Forelimb muscle (tissue), 1 donor: Measurements from ENCODE around the gene RTL10. TPM values are rescaled to one million over a fixed set of nuclear protein-coding genes. Genes with fewer than 3 reads are reported as not detected.

Experiments
- DNase-seq: peaks from one replicate; pipeline ENCODE4 v3.0.0-alpha.2; 2013; ENCODE audit warnings: low read depth
- polyA plus RNA-seq: library from polyadenylated mRNA; unstranded; fragments of 120-200 nt; gene quantifications from one replicate; pipeline ENCODE4 v1.2.1, GENCODE V29; 2013; ENCODE audit not compliant: insufficient read length

The RTL10 gene
- polyA plus RNA-seq, 1 donor, result 12.0 TPM

GRCh38 chr22:19811211-19811621, 43.5 kb downstream of the RTL10 start:
- no peak for DNase-seq

- DNase-seq, result no peak
Measured at GRCh38 chr22:19810381-19811201, 44.1 kb downstream of the RTL10 start.

- no peak for DNase-seq
Measured at GRCh38 chr22:19809741-19810140, 44.9 kb downstream of the RTL10 start.

- DNase-seq, result no peak
Measured at GRCh38 chr22:19808873-19809478, 45.7 kb downstream of the RTL10 start.

- no peak for DNase-seq
Measured at GRCh38 chr22:19807914-19808872, 46.5 kb downstream of the RTL10 start.

GRCh38 chr22:19807161-19807913, 47.3 kb downstream of the RTL10 start:
- DNase-seq, result no peak

GRCh38 chr22:19806213-19807160, 48.2 kb downstream of the RTL10 start:
- no peak for DNase-seq

- no peak for DNase-seq
Measured at GRCh38 chr22:19805821-19806212, 48.9 kb downstream of the RTL10 start.

Other genes starting within 250 kb of the RTL10 start
- 130 TPM for gene SEPTIN5, start 140.4 kb downstream of the RTL10 start, polyA plus RNA-seq
- gene GP1BB, start 131.3 kb downstream of the RTL10 start, polyA plus RNA-seq, result 18.3 TPM
- 25.3 TPM for gene TBX1, start 94.1 kb downstream of the RTL10 start, polyA plus RNA-seq
- gene GNB1L, start within 50 bp of the RTL10 start, polyA plus RNA-seq, result 3.9 TPM
- 90.1 TPM for gene COMT, start 86.9 kb upstream of the RTL10 start, polyA plus RNA-seq
- gene TXNRD2, start 86.9 kb upstream of the RTL10 start, polyA plus RNA-seq, result 19.1 TPM
- gene ARVCF, start 161.9 kb upstream of the RTL10 start, polyA plus RNA-seq, result 122 TPM
- 9.4 TPM for gene TANGO2, start 166.2 kb upstream of the RTL10 start, polyA plus RNA-seq
- 41.7 TPM for gene DGCR8, start 225.4 kb upstream of the RTL10 start, polyA plus RNA-seq